ENCODE data around the gene LPGAT1. TPM values are rescaled to one million over a fixed set of nuclear protein-coding genes. Genes with fewer than 3 reads are reported as not detected.

Gene LPGAT1
- total and polyA plus RNA-seq, 2 donors (not counting 3 experiments of a cell fraction or from before 2014, with no cell fraction given): 6.1 to 46.0 TPM

DNA sequence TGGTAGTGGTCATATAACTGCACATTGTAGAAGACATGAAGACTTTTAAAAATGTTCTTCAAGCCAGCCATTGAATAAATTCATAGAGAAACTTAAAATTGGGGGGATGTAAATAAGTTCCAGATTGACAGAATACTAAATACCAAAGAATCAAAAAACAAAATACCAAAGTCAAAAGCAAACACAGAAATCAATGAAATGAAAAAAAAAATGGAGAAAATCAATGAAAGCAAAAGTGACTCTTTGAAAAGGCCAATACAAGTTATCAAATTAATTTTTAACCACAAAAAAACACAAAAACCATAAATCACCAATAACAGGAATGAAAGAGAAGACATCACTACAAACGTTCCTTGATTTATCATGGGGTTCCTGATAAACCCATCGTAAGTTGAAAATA is 25.6 kb downstream of the LPGAT1 start:
- Histone ChIP-seq H3K4me3 (replicated peaks in 1 of 3; ENCODE audit: insufficient read depth in 1 of 3, low read depth in 1 of 3, low read length in 3 of 3) (no peak overlapping the region), H3K36me3 (ENCODE audit: control insufficient read depth in 2 of 2, extremely low read depth in 1 of 2, insufficient read depth in 2 of 2, low read length in 2 of 2) (no peaks in the 10 kb centered on the region), H3K4me1 (ENCODE audit: control insufficient read depth, extremely low read depth, insufficient read depth, low read length) (no peaks in the 10 kb centered on the region), H3K4me2 (ENCODE audit: insufficient read depth, low read length) (no peak overlapping the region), H3K9ac (replicated peaks; ENCODE audit: extremely low read depth, insufficient read depth, low read length) (no peak overlapping the region), H4K20me1 (replicated peaks; ENCODE audit: control insufficient read depth, extremely low read depth, insufficient read depth, low read length) (no peaks in the 10 kb centered on the region), H2AFZ (ENCODE audit: low read depth, low read length) (no peak overlapping the region), H3K9me1 (replicated peaks; ENCODE audit: control insufficient read depth, extremely low read depth, insufficient read depth, low read length) (no peaks in the 10 kb centered on the region), H3K9me3 (replicated peaks; ENCODE audit: control insufficient read depth, insufficient read depth, low read length) (no peaks in the 10 kb centered on the region), H3K27ac (ENCODE audit: insufficient read depth, low read depth, low read length) (no peak overlapping the region), H3K79me2 (ENCODE audit: control insufficient read depth, insufficient read depth, low read length) (no peaks in the 10 kb centered on the region), H3K27me3 (ENCODE audit: control insufficient read depth in 2 of 2, insufficient read depth in 2 of 2, low read length in 2 of 2) (no peaks in the 10 kb centered on the region)
- CTCF ChIA-PET: no interaction called here
- DNase-seq (ENCODE audit: low read depth, low spot score) (no peak), FAIRE-seq (no peak)
- no peak for TF ChIP-seq POLR2AphosphoS5 (IDR thresholded peaks at IDR 0.05; ENCODE audit: insufficient read depth, low read depth, low read length)
- no peak for TF ChIP-seq POLR2A (IDR thresholded peaks at IDR 0.05; ENCODE audit: low read depth, low read length)
- TF ChIP-seq GATA2 (IDR thresholded peaks at IDR 0.05; ENCODE audit: insufficient read depth, insufficient read length, low read depth, low read length): no peak
- TF ChIP-seq, protein P1, sequence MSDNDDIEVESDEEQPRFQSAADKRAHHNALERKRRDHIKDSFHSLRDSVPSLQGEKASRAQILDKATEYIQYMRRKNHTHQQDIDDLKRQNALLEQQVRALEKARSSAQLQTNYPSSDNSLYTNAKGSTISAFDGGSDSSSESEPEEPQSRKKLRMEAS (IDR thresholded peaks at IDR 0.05; ENCODE audit: insufficient read depth, insufficient read length): no peak
- no peak for TF ChIP-seq JUN (IDR thresholded peaks at IDR 0.05; ENCODE audit: borderline replicate concordance, insufficient read depth, insufficient read length, low read depth)
- TF ChIP-seq, protein P2, sequence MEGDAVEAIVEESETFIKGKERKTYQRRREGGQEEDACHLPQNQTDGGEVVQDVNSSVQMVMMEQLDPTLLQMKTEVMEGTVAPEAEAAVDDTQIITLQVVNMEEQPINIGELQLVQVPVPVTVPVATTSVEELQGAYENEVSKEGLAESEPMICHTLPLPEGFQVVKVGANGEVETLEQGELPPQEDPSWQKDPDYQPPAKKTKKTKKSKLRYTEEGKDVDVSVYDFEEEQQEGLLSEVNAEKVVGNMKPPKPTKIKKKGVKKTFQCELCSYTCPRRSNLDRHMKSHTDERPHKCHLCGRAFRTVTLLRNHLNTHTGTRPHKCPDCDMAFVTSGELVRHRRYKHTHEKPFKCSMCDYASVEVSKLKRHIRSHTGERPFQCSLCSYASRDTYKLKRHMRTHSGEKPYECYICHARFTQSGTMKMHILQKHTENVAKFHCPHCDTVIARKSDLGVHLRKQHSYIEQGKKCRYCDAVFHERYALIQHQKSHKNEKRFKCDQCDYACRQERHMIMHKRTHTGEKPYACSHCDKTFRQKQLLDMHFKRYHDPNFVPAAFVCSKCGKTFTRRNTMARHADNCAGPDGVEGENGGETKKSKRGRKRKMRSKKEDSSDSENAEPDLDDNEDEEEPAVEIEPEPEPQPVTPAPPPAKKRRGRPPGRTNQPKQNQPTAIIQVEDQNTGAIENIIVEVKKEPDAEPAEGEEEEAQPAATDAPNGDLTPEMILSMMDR (IDR thresholded peaks at IDR 0.05; ENCODE audit: extremely low read depth in 1 of 2, insufficient read depth in 1 of 2, low read depth in 1 of 2, low read length in 2 of 2): no peak
- no peak for TF ChIP-seq FOS (IDR thresholded peaks at IDR 0.05; ENCODE audit: borderline replicate concordance, insufficient read depth, low read length)
- no peak for TF ChIP-seq MYC (IDR thresholded peaks at IDR 0.05; ENCODE audit: low read depth, low read length)
- no peak for TF ChIP-seq EZH2 (IDR thresholded peaks at IDR 0.05; ENCODE audit: borderline replicate concordance, low read depth, low read length, severe bottlenecking)
- POLR2A ChIA-PET: no interaction called here
- dilution Hi-C loops (cut with MboI; ENCODE audit: extremely low pct_ligation_motif_present, low sequenced_read_pairs) (no loop called here), intact Hi-C loops (cut with micrococcal nuclease) (no loop called here)
- no TSS peak for BruUV-seq (replicated peaks)
